Cardiac fibroblast (primary cell): ENCODE data around the gene KCNK1.
"Not testable (repeated sequence)": the region's sequence is repeated elsewhere in the genome, so short reads cannot be mapped to it uniquely, and the experiment has no call there.

Experiments
- DNase-seq, 2 donors: peaks; one replicate each; pipeline versions ENCODE4 v3.0.0 to v3.0.0-alpha.2; 2010; ENCODE audit warnings: low read depth in 2 of 2
- H3K4me3 ChIP-seq, 2 donors: replicated peaks in 1 of 2; 1 replicate in 1 of 2; 2 replicates in 1 of 2; pipeline ENCODE4 v1.5.1; 2011; ENCODE audit warnings: low read depth in 2 of 2, low read length in 2 of 2, mild to moderate bottlenecking in 2 of 2, moderate library complexity in 1 of 2
- TF ChIP-seq, protein P1 (sequence below): IDR thresholded peaks from one replicate; pipeline ENCODE4 v1.5.1; 2011; ENCODE audit warnings: low read depth, mild to moderate bottlenecking, low read length, inconsistent platforms

KCNK1 gene

DNA sequence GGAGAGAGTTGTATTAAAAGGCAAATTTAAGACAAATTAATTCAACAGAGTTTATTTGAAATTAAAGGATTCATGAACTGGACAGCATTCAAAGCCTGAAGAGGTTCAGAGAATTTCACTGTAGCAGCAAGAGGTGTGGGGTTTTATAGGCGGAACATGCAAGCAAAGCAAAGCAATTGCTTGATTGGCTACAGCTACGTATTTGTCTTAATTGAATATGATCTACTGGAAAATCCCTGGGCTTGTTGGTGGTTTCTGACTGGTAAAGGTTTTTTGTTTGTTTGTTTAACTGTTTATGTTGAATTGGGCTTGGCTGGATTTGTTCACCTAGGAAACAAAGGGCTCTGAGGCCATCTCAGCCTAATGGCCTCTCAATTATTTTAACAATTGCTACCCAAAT is 61.5 kb downstream of the KCNK1 start:
- H3K4me3 ChIP-seq, result no peak overlapping the region
- DNase-seq, result no peak
- TF ChIP-seq, protein P1, sequence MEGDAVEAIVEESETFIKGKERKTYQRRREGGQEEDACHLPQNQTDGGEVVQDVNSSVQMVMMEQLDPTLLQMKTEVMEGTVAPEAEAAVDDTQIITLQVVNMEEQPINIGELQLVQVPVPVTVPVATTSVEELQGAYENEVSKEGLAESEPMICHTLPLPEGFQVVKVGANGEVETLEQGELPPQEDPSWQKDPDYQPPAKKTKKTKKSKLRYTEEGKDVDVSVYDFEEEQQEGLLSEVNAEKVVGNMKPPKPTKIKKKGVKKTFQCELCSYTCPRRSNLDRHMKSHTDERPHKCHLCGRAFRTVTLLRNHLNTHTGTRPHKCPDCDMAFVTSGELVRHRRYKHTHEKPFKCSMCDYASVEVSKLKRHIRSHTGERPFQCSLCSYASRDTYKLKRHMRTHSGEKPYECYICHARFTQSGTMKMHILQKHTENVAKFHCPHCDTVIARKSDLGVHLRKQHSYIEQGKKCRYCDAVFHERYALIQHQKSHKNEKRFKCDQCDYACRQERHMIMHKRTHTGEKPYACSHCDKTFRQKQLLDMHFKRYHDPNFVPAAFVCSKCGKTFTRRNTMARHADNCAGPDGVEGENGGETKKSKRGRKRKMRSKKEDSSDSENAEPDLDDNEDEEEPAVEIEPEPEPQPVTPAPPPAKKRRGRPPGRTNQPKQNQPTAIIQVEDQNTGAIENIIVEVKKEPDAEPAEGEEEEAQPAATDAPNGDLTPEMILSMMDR, result no peak

- DNase-seq, result no peak
- no peak overlapping the region for H3K4me3 ChIP-seq
- TF ChIP-seq, protein P1, result no peak
Measured at GRCh38 chr1:233675893-233676292, 62.0 kb downstream of the KCNK1 start.

DNA sequence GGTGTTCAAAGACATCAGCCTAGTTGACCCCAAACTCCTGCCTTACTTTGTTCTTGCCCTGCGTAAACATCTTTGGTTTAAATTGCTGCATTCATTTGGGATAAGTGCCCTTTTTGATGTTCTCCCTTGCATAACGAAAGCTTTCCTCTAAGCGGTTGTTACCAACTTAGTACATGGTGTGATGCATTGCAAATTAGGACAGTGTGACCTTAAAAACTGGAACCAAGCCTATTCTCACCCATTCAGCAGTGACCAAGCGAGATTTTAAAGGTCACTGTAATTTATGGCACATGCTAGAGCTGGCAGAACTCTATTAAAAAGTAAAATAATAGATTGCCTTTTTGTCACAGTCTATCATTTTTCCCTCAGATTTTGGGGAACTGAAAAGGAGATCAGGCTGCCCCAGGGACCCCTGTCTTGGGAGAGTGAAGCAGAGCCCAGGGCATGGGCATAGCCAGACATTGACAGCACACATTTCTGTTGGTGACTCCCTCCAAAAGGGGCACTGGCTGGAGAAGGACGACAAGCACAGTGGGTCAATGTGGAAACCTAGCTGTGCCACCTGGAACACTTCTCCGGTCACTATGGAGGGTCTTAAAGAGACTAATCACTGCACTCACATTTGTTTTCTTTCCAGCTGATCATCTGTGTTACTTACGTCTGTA is 63.9 kb downstream of the KCNK1 start:
- no peak for DNase-seq
- TF ChIP-seq, protein P1, result no peak
- H3K4me3 ChIP-seq, result no peak overlapping the region

DNA sequence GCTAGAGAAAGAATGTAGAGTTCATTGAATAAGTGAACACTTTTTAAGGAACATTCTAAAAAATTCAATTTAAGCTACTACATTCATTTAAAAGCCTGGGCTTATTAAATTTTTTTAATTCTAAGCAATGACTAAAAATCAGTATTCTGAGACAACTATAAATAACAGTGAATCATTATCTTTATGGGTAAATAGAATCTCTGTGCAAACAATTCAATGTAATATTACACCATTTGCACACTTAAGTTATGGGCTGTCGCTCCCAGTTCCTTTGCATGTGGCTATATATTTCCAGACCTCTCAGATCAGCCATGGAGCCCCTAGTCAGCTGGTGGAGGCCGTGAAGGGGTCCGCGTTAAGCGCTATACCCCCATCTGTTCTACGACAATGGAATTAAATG is 65.1 kb downstream of the KCNK1 start:
- TF ChIP-seq, protein P1, result no peak
- no peak overlapping the region for H3K4me3 ChIP-seq
- no peak for DNase-seq

DNA sequence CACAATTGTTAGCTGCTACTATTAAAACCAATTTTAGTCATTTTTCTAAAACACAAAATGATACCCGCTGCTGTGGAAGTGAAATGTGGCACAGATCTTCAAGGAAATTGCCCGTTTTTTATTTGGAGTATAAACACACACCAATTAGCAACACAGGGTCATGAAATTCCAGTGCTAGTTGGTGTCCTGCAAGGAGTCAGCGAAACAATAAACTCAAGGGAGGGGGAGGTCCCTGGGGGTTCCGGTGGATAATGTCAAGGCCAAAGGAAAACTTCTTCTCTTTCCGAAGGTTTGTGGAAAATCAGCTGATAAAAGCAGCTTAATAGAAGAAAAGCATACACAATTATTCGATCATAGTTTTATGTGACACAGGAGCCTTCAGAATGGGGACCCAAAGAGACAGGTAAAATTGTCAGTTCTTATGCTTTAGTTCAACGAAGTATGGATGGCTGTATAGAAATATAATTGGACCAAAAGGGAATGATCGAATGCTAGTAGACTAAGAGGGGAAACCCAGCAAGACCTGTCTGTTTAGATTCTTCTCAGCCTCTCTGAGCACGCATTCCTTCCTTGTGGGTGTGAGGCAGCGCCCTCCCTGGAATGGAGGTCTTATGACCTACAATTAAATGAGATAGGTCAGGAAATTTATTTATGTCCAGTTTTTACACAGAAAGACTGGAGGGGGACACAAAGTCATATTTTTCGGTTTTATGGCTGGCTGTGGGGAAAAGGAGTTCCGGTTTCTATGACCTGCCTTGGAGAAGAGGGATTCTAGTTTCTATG is 65.9 kb downstream of the KCNK1 start:
- DNase-seq, result no peak
- no peak overlapping the region for H3K4me3 ChIP-seq
- TF ChIP-seq, protein P1, result no peak

- DNase-seq, result no peak
- TF ChIP-seq, protein P1, result no peak
- no peak overlapping the region for H3K4me3 ChIP-seq
Measured at GRCh38 chr1:233681285-233681684, 67.4 kb downstream of the KCNK1 start.

- not testable (repeated sequence) for DNase-seq, H3K4me3 ChIP-seq
Measured at GRCh38 chr1:233686653-233687052, 72.7 kb downstream of the KCNK1 start.
